Pancreas (tissue), 10 donors: ENCODE data around the gene ITPRID1. TPM values are rescaled to one million over a fixed set of nuclear protein-coding genes. Genes with fewer than 3 reads are reported as not detected.

Source experiments
- ATAC-seq, 4 donors: fragments of 200-7000 bp; cut with Tn5 transposase; one replicate each; pipeline versions ENCODE4 v1.8.0 to v1.9.1; 2020; ENCODE audit warnings: mild to moderate bottlenecking in 4 of 4, moderate library complexity in 4 of 4
- DNase-seq, 6 donors: peaks; one replicate each; pipeline ENCODE4 v3.0.0-alpha.2; 2020
- FAIRE-seq: peaks from 2 replicates; lab custom pipeline; 2012; peaks lifted over from hg19 to GRCh38; lab: Jason Lieb, UNC
- H3K27ac ChIP-seq, 4 donors: fragments of 200-600 bp; sonication (generic); 1 replicate in 3 of 4; 2 replicates in 1 of 4; pipeline versions ENCODE4 v1.5.0 to v1.8.0; 2020
- H3K27me3 ChIP-seq, 4 donors: fragments of 200-600 bp; one replicate each; pipeline ENCODE4 v1.8.0; 2021
- H3K36me3 ChIP-seq, 3 donors: fragments of 200-600 bp; sonication (generic) in 1 of 3; one replicate each; pipeline versions ENCODE4 v1.5.0 to v1.8.0; 2020 to 2021
- H3K4me1 ChIP-seq, 3 donors: fragments of 200-600 bp; one replicate each; pipeline ENCODE4 v1.8.0; 2021
- H3K4me3 ChIP-seq, 4 donors: fragments of 200-600 bp; sonication (generic) in 2 of 4; one replicate each; pipeline versions ENCODE4 v1.5.0 to v1.8.0; 2020 to 2021
- H3K9me3 ChIP-seq, 4 donors: fragments of 200-600 bp; one replicate each; pipeline ENCODE4 v1.8.0; 2021
- CTCF ChIP-seq, 4 donors: fragments of 200-600 bp; sonication (generic) in 3 of 4; IDR thresholded peaks; one replicate each; pipeline versions ENCODE4 v1.5.0 to v1.8.0; 2021; ENCODE audit warnings: antibody characterized with exemption in 4 of 4
- WGBS, 2 donors: extraction: QIAGEN DNeasy Blood & Tissue Kit; methylation state at CpG; one replicate each; pipeline ENCODE4 v1.1.7; 2013; 5-methylcytosine and 5-hydroxymethylcytosine counted together
- intact Hi-C, 3 donors: fragments of 100-400 bp; cut with DNase I; formaldehyde crosslinking; loops; one replicate each; pipeline versions ENCODE4 v1.11.1 to v1.14.2; 2022
- polyA plus RNA-seq, 2 donors: library from polyadenylated mRNA; stranded (reverse); fragments of 200-250 nt; gene quantifications; one replicate each; pipeline ENCODE4 v1.2.3, GENCODE V29; 2013
- total RNA-seq, 6 donors: library from RNA; stranded (reverse); fragmentation: NEBNext Ultra II Directional in 4 of 6; extraction: Animal tissue kit (Norgen Biotek cat#: 25700) in 4 of 6; gene quantifications; one replicate each; pipeline versions ENCODE4 v1.2.1 to v1.2.4, GENCODE V29; 2021 to 2023
- donor health status: healthy with polysubstance abuse.
- donor health status: DM: no; HTN: no; CAD: no; lungs with moderate emphysema.
- donor health status: DM: no; HTN: no; CAD: no.
- donor health status: control.
- donor health status: control.
- donor health status: Bipolar disorder and iron deficiency.
- donor health status: DM: yes; HTN: yes; CAD: no.
- donor health status: DM: no; HTN: no; CAD: no.
- donor health status: DM: no; HTN: no; CAD: no.
- donor health status: DM: yes; HTN: yes; CAD: no.

ITPRID1 gene
- total and polyA plus RNA-seq, 8 donors, result 0.02 to 0.72 (median 0.07) TPM; not detected in 2

DNA sequence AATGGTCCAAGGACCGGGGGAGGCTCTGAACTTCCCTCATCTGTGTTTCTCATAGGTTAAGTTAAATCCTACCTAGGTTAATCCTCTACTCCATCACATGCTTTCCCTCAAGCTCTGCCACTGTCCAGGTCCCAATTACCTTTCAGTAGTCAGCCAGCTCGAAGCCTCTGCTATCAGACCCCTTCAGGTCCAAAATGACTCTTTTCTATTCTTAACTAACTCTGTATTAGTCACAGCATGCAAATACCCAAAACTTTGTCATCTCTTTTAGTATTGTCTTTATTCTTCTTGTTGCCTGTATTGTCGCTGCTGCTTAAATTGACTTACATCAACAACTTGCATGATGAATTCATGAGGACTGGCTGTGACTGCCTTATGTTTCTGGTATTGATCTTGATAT lies 188.5 kb downstream of the ITPRID1 start:
- no peak for ATAC-seq
- Histone ChIP-seq H3K9me3 (no peaks in the 10 kb centered on the region), H3K27ac (no peak overlapping the region), H3K27me3 (no peaks in the 10 kb centered on the region), H3K36me3 (no peaks in the 10 kb centered on the region), H3K4me1 (no peaks in the 10 kb centered on the region), H3K4me3 (no peak overlapping the region)
- no peak for DNase-seq
- intact Hi-C loops, result no loop called here
- FAIRE-seq, result no peak
- WGBS, 2 donors, result 82 to 86% methylated on average over 3 of the region's 3 CpGs
- no peak for TF ChIP-seq CTCF (IDR thresholded peaks at IDR 0.05)

DNA sequence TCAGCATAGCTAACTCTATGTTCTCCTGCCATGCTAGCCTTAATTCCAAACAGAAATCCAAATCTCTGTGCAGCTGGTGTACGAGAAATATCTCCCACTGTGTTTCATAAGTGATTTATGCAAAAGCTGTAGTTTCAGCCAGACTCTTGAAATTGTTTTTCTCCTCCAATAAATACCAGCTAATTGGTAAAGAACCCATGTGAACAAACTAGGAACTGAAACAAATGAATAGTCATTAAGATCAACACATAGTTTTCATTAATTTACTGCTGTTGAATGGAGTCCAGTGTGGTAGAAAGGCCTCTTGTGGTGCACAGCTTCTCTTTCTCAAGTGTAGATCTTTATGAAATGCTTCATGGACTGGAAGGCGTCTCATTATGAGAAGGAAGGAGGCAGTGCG lies 191.5 kb downstream of the ITPRID1 start:
- Histone ChIP-seq H3K9me3 (no peaks in the 10 kb centered on the region), H3K27me3 (no peaks in the 10 kb centered on the region), H3K36me3 (no peaks in the 10 kb centered on the region), H3K4me1 (no peaks in the 10 kb centered on the region), H3K4me3 (no peak overlapping the region), H3K27ac (no peak overlapping the region)
- 83 to 91% methylated on average over 3 of the region's 3 CpGs for WGBS, 2 donors
- TF ChIP-seq CTCF (IDR thresholded peaks at IDR 0.05), result no peak
- no peak for DNase-seq
- no peak for ATAC-seq
- intact Hi-C loops, result no loop called here
- no peak for FAIRE-seq

- no peaks in the 10 kb centered on the region for H3K4me1 ChIP-seq
These were observed 193.2 kb downstream of the ITPRID1 start for GRCh38 chr7:31707089-31707488.

More at GRCh38 chr7:31707089-31707488, 193.2 kb downstream of the ITPRID1 start:
- intact Hi-C loops, result no loop called here
- ATAC-seq, result no peak
- no peak overlapping the region for H3K27ac ChIP-seq
- no peak for TF ChIP-seq CTCF (IDR thresholded peaks at IDR 0.05)
- DNase-seq, result no peak
- FAIRE-seq, result no peak
- 27 to 37% methylated on average over 5 of the region's 5 CpGs for WGBS, 2 donors
- H3K36me3 ChIP-seq, result no peaks in the 10 kb centered on the region
- no peak overlapping the region for H3K4me3 ChIP-seq
- H3K27me3 ChIP-seq, result no peaks in the 10 kb centered on the region
- no peaks in the 10 kb centered on the region for H3K9me3 ChIP-seq

Other genes with a start within 250 kb of the ITPRID1 start
- gene NEUROD6, start 173.4 kb upstream of the ITPRID1 start, total RNA-seq, result not detected
- gene NEUROD6, start 173.4 kb upstream of the ITPRID1 start, polyA plus RNA-seq, result not detected
- gene PPP1R17, start 173.1 kb downstream of the ITPRID1 start, total RNA-seq, result not detected
- gene PPP1R17, start 173.1 kb downstream of the ITPRID1 start, polyA plus RNA-seq, result not detected